PC-3 (cell line): ENCODE results near the gene C1orf53. TPM values are rescaled to one million over a fixed set of nuclear protein-coding genes. Genes with fewer than 3 reads are reported as not detected.

Source experiments
- ATAC-seq: fragments of 200-7000 bp; cut with Tn5 transposase; 2 replicates; pipeline ENCODE4 v1.9.1; 2020; ENCODE audit warnings: mild to moderate bottlenecking, moderate library complexity
- BruUV-seq: library from RNA; stranded (reverse); fragments of 400-500 nt; replicated peaks from 2 replicates; lab custom pipeline; 2021; lab: Mats Ljungman, UMichigan
- CTCF ChIA-PET: fragments of 300-600 bp; sonication (Branson Sonifier 250); formaldehyde crosslinking; loops from one replicate; lab custom pipeline; 2022; ENCODE audit warnings: antibody characterized with exemption; lab: Charles Lee
- POLR2A ChIA-PET: fragments of 300-600 bp; sonication (Branson Sonifier 250); formaldehyde crosslinking; loops from one replicate; lab custom pipeline; 2022; ENCODE audit warnings: antibody characterized with exemption; ENCODE audit not compliant: unreplicated experiment; lab: Charles Lee
- DNase-seq: peaks from one replicate; pipeline ENCODE4 v3.0.0-alpha.2; 2015
- H2AFZ ChIP-seq: fragments of 300-600 bp; sonication (generic); 2 replicates; pipeline ENCODE4 v1.6.0; 2016; ENCODE audit warnings: antibody characterized with exemption, low read length
- H3F3A ChIP-seq: fragments of 300-600 bp; sonication (generic); one replicate; pipeline ENCODE4 v1.6.0; 2017; ENCODE audit warnings: antibody characterized with exemption, low read length, control low read depth, mild to moderate bottlenecking; ENCODE audit not compliant: unreplicated experiment
- H3K27ac ChIP-seq: fragments of 300-600 bp; sonication (generic); 2 replicates; pipeline ENCODE4 v1.5.1; 2016; ENCODE audit warnings: mild to moderate bottlenecking, low read length
- H3K27me3 ChIP-seq: fragments of 300-600 bp; sonication (generic); 2 replicates; pipeline ENCODE4 v1.6.1; 2016; ENCODE audit warnings: low read length, mixed read lengths
- H3K36me3 ChIP-seq: fragments of 300-600 bp; sonication (generic); 2 replicates; pipeline ENCODE4 v1.6.1; 2016; ENCODE audit warnings: low read depth, mixed run types, low read length, mixed read lengths
- H3K4me1 ChIP-seq: fragments of 300-600 bp; sonication (generic); 2 replicates; pipeline ENCODE4 v1.5.1; 2016; ENCODE audit warnings: low read length; ENCODE audit not compliant: insufficient read depth
- H3K4me2 ChIP-seq: fragments of 300-600 bp; sonication (generic); 2 replicates; pipeline ENCODE4 v1.6.0; 2016; ENCODE audit warnings: low read length
- H3K4me3 ChIP-seq: fragments of 300-600 bp; sonication (generic); 2 replicates; pipeline ENCODE4 v1.5.1; 2016; ENCODE audit warnings: mild to moderate bottlenecking, low read length, mixed read lengths
- H3K79me2 ChIP-seq: fragments of 300-600 bp; sonication (generic); 2 replicates; pipeline ENCODE4 v1.6.1; 2017; ENCODE audit warnings: low read length, mixed read lengths
- H3K9ac ChIP-seq: fragments of 300-600 bp; sonication (generic); 2 replicates; pipeline ENCODE4 v1.6.0; 2016; ENCODE audit warnings: mild to moderate bottlenecking, low read length
- H3K9me2 ChIP-seq: fragments of 300-600 bp; sonication (generic); replicated peaks from 2 replicates; pipeline ENCODE4 v1.6.1; 2016; ENCODE audit warnings: mixed run types, low read length, mixed read lengths
- H3K9me3 ChIP-seq: fragments of 300-600 bp; sonication (generic); 2 replicates; pipeline ENCODE4 v1.6.1; 2016; ENCODE audit warnings: low read length, mixed read lengths
- H4K20me1 ChIP-seq: fragments of 300-600 bp; sonication (generic); 2 replicates; pipeline ENCODE4 v1.6.1; 2016; ENCODE audit warnings: low read length, mixed read lengths
- CTCF ChIP-seq: fragments of 300-600 bp; sonication (generic); conservative IDR thresholded peaks from 2 replicates; pipeline ENCODE4 v1.5.1; 2017; ENCODE audit warnings: antibody characterized with exemption, low read depth, mild to moderate bottlenecking, low read length
- EZH2 ChIP-seq: fragments of 300-600 bp; sonication (generic); IDR thresholded peaks from one replicate; pipeline ENCODE4 v1.6.1; 2017; ENCODE audit warnings: antibody characterized with exemption, mild to moderate bottlenecking, low read length; ENCODE audit not compliant: unreplicated experiment
- EZH2phosphoT487 ChIP-seq: fragments of 300-600 bp; sonication (generic); IDR thresholded peaks from 2 replicates; pipeline ENCODE4 v1.6.1; 2018; ENCODE audit warnings: mild to moderate bottlenecking, antibody characterized with exemption, low read length, borderline replicate concordance
- intact Hi-C: fragments of 100-400 bp; cut with micrococcal nuclease; formaldehyde crosslinking; loops from 2 replicates; pipeline ENCODE4 v1.9.0; 2023
- total RNA-seq: library from RNA; depleted of rRNA; stranded (reverse); fragments of >200 nt; gene quantifications from 2 replicates; pipeline ENCODE4 v1.2.3, GENCODE V29; 2014; rRNA removed

Gene C1orf53
- total RNA-seq, 1 experiment from 2014 or later, result 10.4 TPM

DNA sequence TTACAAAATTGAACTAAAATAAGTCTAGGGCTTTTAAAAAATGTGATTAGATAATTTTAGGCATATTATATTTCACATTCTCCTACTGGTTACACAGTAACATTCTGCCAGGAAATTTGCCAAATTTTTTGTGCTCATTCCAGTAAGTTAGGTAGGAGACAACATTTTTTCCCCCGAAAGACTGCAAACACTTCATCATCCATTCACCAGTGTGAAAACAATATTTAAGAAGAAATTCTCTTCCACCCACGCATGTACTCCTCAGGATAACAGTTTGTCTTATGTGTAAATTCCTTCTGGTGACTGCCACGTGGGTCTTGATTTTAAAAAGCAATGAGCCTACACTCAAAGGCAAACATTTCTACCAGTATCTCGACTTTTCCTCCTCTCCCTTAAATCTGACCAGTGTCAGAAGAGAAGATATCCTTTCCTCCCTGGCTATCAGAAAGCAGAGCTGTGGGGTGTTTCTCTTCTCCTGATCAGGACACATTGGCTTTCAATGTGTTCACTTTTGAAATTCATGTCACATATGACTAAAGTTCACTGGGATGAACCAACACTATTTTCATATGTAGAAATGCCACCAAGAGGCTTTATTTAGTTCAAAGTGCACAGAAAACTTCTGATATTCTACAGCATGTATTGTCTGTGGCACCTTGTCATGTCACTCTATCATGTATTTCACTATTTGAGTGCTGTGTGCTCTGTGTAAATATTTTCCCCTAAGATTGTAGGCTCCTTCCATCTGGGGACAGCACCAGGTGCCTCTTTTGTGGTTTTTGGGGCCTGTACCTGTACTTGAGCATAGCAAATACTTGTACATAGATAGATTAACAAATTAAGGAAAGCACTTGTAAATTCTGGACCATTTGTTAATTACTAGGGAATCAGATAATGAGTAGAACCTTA, 53.3 kb downstream of the C1orf53 start:
- no peak for ATAC-seq
- CTCF ChIA-PET, result no interaction called here
- H3K27ac ChIP-seq, result no peak overlapping the region

More for the DNA sequence above, 53.3 kb downstream of the C1orf53 start:
- no peak for TF ChIP-seq CTCF
- TF ChIP-seq EZH2, result no peak
- no peak for TF ChIP-seq EZH2phosphoT487
- no peak overlapping the region for H3K4me2 ChIP-seq
- DNase-seq, result no peak
- no peak overlapping the region for H3K4me3 ChIP-seq
- H3K36me3 ChIP-seq, result no peaks in the 10 kb centered on the region
- no peaks in the 10 kb centered on the region for H4K20me1 ChIP-seq
- H3K9ac ChIP-seq, result no peak overlapping the region
- no peaks in the 10 kb centered on the region for H3K27me3 ChIP-seq
- intact Hi-C loops, result no loop called here
- H3F3A ChIP-seq, result no peaks in the 10 kb centered on the region
- BruUV-seq, result no TSS peak
- H2AFZ ChIP-seq, result no peak overlapping the region
- H3K9me2 ChIP-seq, result no peaks in the 10 kb centered on the region
- POLR2A ChIA-PET, result no interaction called here
- H3K9me3 ChIP-seq, result no peaks in the 10 kb centered on the region
- no peaks in the 10 kb centered on the region for H3K79me2 ChIP-seq
- no peaks in the 10 kb centered on the region for H3K4me1 ChIP-seq

Other genes starting within 250 kb of the C1orf53 start
- 7.4 and 10.9 TPM in 2 replicates for gene DENND1B, start 127.2 kb upstream of the C1orf53 start, total RNA-seq
- 0.12 and 0.80 TPM in 2 replicates for gene LHX9, start 14.7 kb downstream of the C1orf53 start, total RNA-seq